Neural crest cell (in vitro differentiated cells): Measurements from ENCODE around the gene NUDT8. TPM values are rescaled to one million over a fixed set of nuclear protein-coding genes. Genes with fewer than 3 reads are reported as not detected.

Experiments
- DNase-seq: peaks from one replicate; pipeline ENCODE4 v3.0.0; 2021; ENCODE audit warnings: low read depth, mixed read lengths, low spot score
- H3K27ac Mint-ChIP-seq: one replicate; pipeline ENCODE4 v1.8.0; 2021; ENCODE audit warnings: mild to moderate bottlenecking, mixed read lengths; ENCODE audit not compliant: unreplicated experiment
- H3K27me3 Mint-ChIP-seq: 2 replicates; pipeline ENCODE4 v1.8.0; 2021; ENCODE audit warnings: low read depth, mild to moderate bottlenecking, mixed read lengths
- H3K36me3 Mint-ChIP-seq: 2 replicates; pipeline ENCODE4 v1.8.0; 2021; ENCODE audit warnings: low read depth, mild to moderate bottlenecking, mixed read lengths
- H3K4me1 Mint-ChIP-seq: 2 replicates; pipeline ENCODE4 v1.8.0; 2021; ENCODE audit warnings: mixed read lengths
- H3K4me3 Mint-ChIP-seq: one replicate; pipeline ENCODE4 v1.8.0; 2021; ENCODE audit warnings: mild to moderate bottlenecking, mixed read lengths
- H3K9me3 Mint-ChIP-seq: 2 replicates; pipeline ENCODE4 v1.8.0; 2021; ENCODE audit warnings: mixed read lengths
- total RNA-seq: library from RNA; stranded (reverse); gene quantifications from 2 replicates; pipeline ENCODE4 v1.2.1, GENCODE V29; 2021
- TF ChIP-seq, protein P1 (sequence below): fragments of 200-600 bp; sonication (generic); conservative IDR thresholded peaks from 2 replicates; pipeline ENCODE4 v1.5.0; 2021; ENCODE audit warnings: antibody characterized with exemption, mild to moderate bottlenecking

Gene NUDT8
- total RNA-seq, 1 donor from 2014 or later = 13.9 TPM

- Mint-ChIP-seq H3K27me3 (no peaks in the 10 kb centered on the region), H3K9me3 (no peaks in the 10 kb centered on the region), H3K4me1 (no peaks in the 10 kb centered on the region), H3K4me3 (no peak overlapping the region), H3K36me3 (no peaks in the 10 kb centered on the region), H3K27ac (no peak overlapping the region)
- TF ChIP-seq, protein P1, sequence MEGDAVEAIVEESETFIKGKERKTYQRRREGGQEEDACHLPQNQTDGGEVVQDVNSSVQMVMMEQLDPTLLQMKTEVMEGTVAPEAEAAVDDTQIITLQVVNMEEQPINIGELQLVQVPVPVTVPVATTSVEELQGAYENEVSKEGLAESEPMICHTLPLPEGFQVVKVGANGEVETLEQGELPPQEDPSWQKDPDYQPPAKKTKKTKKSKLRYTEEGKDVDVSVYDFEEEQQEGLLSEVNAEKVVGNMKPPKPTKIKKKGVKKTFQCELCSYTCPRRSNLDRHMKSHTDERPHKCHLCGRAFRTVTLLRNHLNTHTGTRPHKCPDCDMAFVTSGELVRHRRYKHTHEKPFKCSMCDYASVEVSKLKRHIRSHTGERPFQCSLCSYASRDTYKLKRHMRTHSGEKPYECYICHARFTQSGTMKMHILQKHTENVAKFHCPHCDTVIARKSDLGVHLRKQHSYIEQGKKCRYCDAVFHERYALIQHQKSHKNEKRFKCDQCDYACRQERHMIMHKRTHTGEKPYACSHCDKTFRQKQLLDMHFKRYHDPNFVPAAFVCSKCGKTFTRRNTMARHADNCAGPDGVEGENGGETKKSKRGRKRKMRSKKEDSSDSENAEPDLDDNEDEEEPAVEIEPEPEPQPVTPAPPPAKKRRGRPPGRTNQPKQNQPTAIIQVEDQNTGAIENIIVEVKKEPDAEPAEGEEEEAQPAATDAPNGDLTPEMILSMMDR = no peak
- no peak for DNase-seq
Measured at GRCh38 chr11:67666303-67666645, 36.5 kb upstream of the NUDT8 start.

DNA sequence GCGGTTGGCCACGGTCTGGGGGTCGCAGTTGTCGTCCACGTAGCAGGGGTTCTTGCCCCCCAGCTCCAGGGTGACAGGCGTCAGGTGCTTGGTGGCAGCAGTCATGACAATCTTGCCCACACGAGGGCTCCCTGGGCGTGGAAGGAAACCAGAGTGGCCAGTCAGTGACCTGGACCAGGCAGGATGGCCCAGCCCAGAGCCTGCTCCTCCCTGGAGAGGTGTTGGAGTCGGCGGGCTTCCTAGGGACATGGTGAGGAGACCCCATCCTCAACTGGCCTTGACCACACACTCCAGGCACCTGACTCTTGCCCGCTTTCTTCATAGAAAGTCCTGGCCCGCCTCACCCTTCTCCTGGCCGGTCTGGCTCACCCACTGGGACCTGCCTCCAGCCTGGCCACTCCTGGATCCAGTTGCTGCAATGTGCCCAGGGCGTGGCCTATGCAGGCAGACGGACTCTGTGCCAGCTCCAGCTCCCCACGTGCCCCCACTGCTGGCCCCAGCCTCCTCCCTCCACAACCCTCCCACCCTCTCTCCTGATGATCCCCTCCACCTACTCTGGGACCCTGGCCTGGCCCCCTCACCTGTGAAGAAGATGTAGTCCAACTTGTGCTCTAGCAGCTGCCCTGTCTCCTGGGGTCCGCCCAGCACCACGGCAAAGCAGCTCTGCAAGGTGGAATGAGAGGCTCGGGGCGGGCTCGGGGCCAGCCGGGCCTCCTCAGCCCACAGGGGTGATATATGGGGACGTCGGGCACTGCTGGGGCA, 36.0 kb upstream of the NUDT8 start:
- no peaks in the 10 kb centered on the region for H3K4me1 Mint-ChIP-seq
- H3K36me3 Mint-ChIP-seq = no peaks in the 10 kb centered on the region
- no peak overlapping the region for H3K4me3 Mint-ChIP-seq
- TF ChIP-seq, protein P1 = peak; percentile 28
- no peak for DNase-seq
- H3K27ac Mint-ChIP-seq = no peak overlapping the region
- H3K9me3 Mint-ChIP-seq = no peaks in the 10 kb centered on the region
- no peaks in the 10 kb centered on the region for H3K27me3 Mint-ChIP-seq

DNA sequence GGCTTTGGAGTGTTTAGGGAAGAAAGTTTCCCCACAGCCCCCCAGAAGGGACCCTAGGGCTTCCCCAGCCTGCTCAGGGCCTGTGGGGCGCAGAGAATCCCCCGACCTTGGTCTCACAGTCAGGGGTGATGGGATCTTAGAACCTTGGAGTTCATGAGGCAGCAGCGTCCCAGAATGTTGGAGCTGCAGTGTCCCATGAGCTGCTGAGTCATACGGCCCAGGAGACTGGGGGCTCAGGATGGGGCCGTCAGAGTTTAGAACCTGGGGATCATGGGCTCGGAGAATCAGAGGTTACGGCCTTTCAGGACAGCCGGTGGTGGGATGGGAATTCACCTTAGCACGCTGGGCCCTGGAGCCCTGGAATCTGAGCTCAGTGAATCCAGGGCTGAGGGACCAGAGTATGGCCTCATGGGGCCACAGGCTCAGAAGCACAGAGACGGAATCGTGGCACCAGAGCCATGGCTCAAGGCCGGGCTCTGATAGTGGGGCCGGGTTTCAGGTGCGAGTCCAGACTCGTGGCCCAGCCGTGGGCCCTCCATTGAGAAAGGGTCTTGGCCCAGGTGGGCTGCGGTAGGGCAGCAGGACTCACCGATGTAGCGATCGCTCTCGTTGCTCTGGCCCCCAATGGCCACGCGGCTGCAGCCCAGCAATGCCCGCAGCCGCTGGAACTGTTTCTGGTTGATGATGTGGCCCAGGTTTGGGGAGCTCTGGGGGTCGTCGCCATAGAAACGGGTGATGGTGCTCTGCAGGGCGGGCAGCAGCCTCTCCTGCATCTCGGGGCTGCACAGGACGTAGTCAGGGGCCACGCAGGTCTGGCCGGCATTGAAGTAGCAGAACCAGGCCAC, 35.2 kb upstream of the NUDT8 start:
- H3K27me3 Mint-ChIP-seq = no peaks in the 10 kb centered on the region
- H3K4me3 Mint-ChIP-seq = no peak overlapping the region
- H3K4me1 Mint-ChIP-seq = no peaks in the 10 kb centered on the region
- H3K36me3 Mint-ChIP-seq = no peaks in the 10 kb centered on the region
- no peak for DNase-seq
- no peaks in the 10 kb centered on the region for H3K9me3 Mint-ChIP-seq
- TF ChIP-seq, protein P1 = no peak
- H3K27ac Mint-ChIP-seq = no peak overlapping the region

DNA sequence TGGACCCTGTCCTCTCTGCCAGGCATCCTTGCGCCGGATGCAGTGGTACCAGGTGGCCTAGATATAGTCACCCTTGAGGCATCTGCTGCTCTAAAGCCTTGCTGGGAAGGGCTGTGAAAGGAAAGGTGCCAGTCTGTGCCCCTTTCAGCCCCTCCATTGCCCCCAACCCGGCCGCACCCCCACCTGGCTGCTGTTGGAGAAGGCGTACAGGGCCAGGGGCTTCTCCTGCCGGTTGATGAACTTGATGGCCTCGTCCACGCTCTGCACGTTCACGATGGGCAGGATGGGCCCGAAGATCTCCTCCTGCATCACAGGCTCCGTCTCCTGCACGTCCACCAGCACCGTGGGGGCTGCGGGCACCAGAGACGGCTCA, 34.5 kb upstream of the NUDT8 start:
- H3K27me3 Mint-ChIP-seq = no peaks in the 10 kb centered on the region
- TF ChIP-seq, protein P1 = no peak

GRCh38 chr11:67663532-67664212, 33.9 kb upstream of the NUDT8 start:
- H3K36me3 Mint-ChIP-seq = no peaks in the 10 kb centered on the region
- no peak for DNase-seq
- H3K4me3 Mint-ChIP-seq = no peak overlapping the region
- TF ChIP-seq, protein P1 = no peak
- no peaks in the 10 kb centered on the region for H3K4me1 Mint-ChIP-seq
- H3K27me3 Mint-ChIP-seq = no peaks in the 10 kb centered on the region
- no peak overlapping the region for H3K27ac Mint-ChIP-seq
- H3K9me3 Mint-ChIP-seq = no peaks in the 10 kb centered on the region

More for the DNA sequence above, 34.5 kb upstream of the NUDT8 start:
- Mint-ChIP-seq H3K27ac (no peak overlapping the region), H3K36me3 (no peaks in the 10 kb centered on the region), H3K4me3 (no peak overlapping the region), H3K9me3 (no peaks in the 10 kb centered on the region), H3K4me1 (no peaks in the 10 kb centered on the region)
- DNase-seq = no peak
